Fibroblast of skin of back (primary cell): Measurements from ENCODE around the gene SLC10A2. TPM values are rescaled to one million over a fixed set of nuclear protein-coding genes. Genes with fewer than 3 reads are reported as not detected.
"Not testable (repeated sequence)": the region's sequence is repeated elsewhere in the genome, so short reads cannot be mapped to it uniquely, and the experiment has no call there.

Experiments used
- DNase-seq: peaks from one replicate; pipeline ENCODE4 v3.0.0-alpha.2; 2013
- polyA plus RNA-seq, 2 experiments: library from polyadenylated mRNA; unstranded; fragments of 120-200 nt; gene quantifications; one replicate each; pipeline ENCODE4 v1.2.1, GENCODE V29; 2013; ENCODE audit not compliant: insufficient read length in 2 of 2

SLC10A2 gene
- polyA plus RNA-seq (2013, experiment 1 of 2; ENCODE audit: insufficient read length), result not detected
- polyA plus RNA-seq (2013, experiment 2 of 2; ENCODE audit: insufficient read length), result not detected

- no peak for DNase-seq
Observed at GRCh38 chr13:103066079-103066780, at the start of gene SLC10A2. SLC10A2 (minus strand) TSS chr13:103066417; CDS start chr13:103066249, 168 bp downstream.

GRCh38 chr13:103107580-103107979 lies 41.4 kb upstream of the SLC10A2 start:
- no peak for DNase-seq

GRCh38 chr13:103104340-103104739 lies 38.1 kb upstream of the SLC10A2 start:
- no peak for DNase-seq

GRCh38 chr13:103103456-103103855 lies 37.2 kb upstream of the SLC10A2 start:
- DNase-seq, result peak; percentile 24

DNA sequence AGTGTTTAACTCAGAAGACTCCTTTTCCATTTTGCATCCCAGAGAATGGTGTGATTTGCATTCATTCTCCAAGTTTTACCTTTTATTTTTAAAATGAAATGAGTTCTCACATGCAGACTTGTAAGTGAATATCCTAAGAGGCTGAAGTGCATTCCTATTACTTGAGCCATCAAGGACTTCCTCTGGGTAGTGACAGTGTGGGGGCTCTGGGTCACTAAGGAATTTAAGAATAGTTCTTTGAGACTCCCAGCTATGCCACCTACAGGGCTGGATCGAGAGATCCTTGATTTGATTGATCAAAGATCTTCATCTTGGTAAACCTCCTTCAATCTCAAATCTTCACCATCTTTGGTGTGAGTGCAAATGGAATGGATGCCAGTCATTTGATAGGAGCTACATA lies 36.3 kb upstream of the SLC10A2 start:
- peak; percentile 19 for DNase-seq

GRCh38 chr13:103101901-103102300 lies 35.7 kb upstream of the SLC10A2 start:
- DNase-seq, result no peak

DNA sequence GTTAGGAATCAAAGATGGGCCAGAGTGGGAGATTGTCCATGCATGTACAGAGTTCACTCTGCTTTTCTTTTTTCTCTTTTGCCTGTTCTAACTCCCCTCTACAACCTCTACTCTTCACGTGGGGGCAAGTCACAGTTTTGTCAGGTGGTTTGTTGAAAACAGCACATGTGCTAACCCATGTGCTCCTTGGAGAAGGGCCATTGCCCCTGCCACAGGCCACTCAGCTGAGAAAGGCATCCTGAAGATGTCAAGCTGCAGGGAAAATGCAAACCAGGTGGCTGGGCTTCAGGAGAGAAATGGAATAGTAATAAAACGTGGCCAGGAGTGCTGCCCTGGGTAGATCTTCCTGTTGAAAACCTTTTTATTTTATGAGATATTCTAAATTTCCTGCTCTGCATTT lies 35.3 kb upstream of the SLC10A2 start:
- no peak for DNase-seq

GRCh38 chr13:103100830-103101229 lies 34.6 kb upstream of the SLC10A2 start:
- no peak for DNase-seq

GRCh38 chr13:103099722-103100293 lies 33.6 kb upstream of the SLC10A2 start:
- peak; percentile 6 for DNase-seq

DNA sequence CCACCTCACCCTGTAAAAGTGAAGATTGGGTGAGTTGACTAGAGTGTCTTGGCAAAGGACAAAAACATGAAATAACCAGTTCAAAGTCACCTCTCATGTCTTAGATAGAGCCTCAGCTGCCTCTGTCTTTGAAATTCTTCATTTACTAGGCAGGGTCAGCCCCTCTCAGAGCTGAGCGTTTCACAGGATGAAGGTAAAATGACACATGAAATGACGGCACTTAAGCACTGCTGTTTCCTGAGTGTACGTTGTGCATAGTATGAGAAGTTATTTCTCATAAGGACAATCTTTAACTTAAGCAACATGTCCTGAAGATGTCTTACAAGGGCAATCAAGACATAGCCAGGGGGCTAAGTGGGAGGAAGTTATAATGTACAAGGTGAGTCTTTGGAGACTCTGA lies 32.3 kb upstream of the SLC10A2 start:
- DNase-seq, result no peak

DNA sequence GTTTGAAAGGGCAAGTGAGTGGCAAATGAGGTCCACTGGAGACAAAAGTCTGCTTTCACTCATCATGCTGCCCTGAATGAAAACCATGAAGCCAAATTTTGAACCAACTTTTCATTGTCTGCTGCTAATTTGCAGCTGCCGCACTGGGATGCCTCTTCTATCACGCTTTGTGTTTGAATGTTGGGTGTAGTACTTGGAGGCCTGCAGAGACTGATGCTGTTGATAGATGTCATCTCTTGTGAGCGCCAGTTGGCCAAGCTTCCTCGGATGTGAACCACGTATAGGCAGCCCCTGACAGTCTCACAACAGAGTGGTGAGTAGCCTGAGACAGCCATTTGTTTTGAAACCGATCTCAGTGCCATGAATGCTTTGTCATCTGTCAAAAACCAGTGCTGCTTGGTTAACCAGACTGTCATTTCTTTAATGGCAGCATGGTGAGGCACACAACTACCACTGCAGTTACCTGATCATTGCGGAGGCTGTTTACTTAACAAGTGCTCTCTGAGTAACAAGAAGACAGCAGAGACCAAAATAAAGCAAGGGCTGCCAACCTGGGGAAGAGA lies 31.2 kb upstream of the SLC10A2 start:
- DNase-seq, result no peak

DNA sequence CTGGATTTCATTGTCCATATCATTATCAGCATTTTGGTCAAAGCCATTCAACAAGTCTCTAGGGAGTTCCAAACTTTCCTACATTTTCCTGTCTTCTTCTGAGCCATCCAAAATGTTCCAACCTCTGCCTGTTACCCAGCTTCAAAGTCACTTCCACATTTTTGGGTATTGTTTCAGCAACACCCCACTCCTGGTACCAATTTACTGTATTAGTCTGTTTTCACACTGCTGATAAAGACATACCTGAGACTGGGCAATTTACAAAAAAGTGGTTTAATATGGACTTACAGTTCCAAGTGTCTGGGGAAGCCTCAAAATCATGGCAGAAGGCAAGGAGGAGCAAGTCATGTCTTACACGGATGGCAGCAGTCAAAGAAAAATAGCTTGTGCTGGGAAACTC lies 27.4 kb upstream of the SLC10A2 start:
- not testable (repeated sequence) for DNase-seq

GRCh38 chr13:103087275-103087674 lies 21.1 kb upstream of the SLC10A2 start:
- DNase-seq, result no peak

- DNase-seq, result no peak
Observed at GRCh38 chr13:103081435-103081834, 15.2 kb upstream of the SLC10A2 start.

DNA sequence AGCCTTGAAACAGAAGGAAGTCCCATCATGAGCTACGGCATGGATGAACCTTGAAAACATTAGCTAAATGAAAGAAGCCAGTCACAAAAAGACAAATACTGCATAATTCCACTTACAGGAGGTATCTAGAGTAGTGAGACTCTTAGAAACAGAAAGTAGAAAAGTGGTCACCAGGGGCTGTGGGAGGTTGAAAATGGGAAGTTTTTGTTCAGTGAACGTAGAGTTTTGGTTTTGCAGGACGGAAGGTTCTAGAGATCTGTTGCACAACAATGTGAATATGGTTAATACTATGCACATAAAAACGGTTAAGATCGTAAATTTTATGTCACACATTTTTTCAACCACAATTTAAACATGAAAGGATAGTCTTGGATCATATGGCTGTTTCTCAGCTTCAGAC lies 11.9 kb upstream of the SLC10A2 start:
- no peak for DNase-seq

GRCh38 chr13:103068836-103069235 lies 2.6 kb upstream of the SLC10A2 start:
- DNase-seq, result no peak

DNA sequence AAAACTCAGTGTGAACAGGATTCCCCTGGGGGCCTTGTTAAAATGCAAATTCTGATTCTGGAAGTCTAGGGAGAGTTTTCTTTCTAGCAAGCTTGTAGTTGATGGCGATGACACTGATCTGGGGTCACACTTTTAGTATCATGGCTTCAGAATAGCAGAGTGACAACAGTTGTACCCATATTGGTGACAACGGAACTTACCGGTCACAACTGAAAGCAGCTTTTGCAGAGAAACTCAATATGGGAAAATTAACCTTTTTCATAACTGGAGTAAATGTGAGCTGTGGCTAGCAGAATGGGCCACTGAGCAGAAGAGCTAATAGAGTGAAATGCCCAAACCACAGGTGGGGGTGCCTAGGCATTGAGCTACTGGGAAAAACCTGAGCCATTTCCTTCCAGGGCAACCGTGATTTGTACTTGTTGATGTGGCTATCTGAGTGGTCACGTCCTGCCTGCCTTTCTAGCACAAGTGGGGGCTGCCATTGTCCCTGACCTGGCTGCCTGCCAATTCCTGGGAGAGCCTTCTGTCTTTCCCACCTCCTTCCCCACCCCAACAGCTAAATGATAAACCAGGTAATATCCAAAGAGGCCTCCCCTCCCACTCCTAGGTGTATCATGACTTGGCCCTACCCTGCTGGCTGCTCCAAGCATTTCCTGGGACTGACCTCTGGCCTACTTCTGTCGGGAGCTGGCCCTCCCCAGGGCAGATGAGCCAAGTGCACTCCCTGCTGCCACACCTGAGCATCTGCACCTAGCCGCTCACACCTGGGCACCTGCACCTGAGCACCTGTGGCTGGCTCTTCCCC lies 1.7 kb upstream of the SLC10A2 start:
- no peak for DNase-seq

- no peak for DNase-seq
Observed at GRCh38 chr13:103066781-103067345, 646 bp upstream of the SLC10A2 start.

- no peak for DNase-seq
Observed at GRCh38 chr13:103063376-103063775, 2.8 kb downstream of the SLC10A2 start.

- DNase-seq, result no peak
Observed at GRCh38 chr13:103062079-103062478, 4.1 kb downstream of the SLC10A2 start.

- no peak for DNase-seq
Observed at GRCh38 chr13:103056008-103056407, 10.2 kb downstream of the SLC10A2 start.

GRCh38 chr13:103055166-103055565 lies 11.1 kb downstream of the SLC10A2 start:
- no peak for DNase-seq

DNA sequence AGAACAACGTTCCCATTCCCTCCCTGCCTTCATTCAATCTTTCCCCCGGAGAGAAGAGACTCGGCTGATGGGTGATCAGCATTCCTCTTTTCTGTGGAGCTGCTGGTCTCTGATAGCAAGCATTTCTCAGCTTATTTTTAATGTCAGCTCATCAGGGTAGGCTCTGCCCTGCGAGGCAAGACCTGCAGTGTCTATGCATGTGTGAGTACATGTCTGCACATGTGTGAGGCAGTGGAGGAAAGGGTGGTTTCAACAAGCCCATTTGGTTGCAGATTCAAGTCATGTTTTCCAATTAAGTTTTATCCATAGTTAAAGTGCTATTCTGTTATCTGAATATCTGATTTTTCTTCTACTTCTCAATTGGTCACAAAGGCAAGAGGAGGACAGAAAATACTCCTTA lies 19.5 kb downstream of the SLC10A2 start:
- DNase-seq, result no peak
